ENCODE results near the gene AADAT.
"Not testable (repeated sequence)": the region's sequence is repeated elsewhere in the genome, so short reads cannot be mapped to it uniquely, and the experiment has no call there.

The AADAT gene

DNA sequence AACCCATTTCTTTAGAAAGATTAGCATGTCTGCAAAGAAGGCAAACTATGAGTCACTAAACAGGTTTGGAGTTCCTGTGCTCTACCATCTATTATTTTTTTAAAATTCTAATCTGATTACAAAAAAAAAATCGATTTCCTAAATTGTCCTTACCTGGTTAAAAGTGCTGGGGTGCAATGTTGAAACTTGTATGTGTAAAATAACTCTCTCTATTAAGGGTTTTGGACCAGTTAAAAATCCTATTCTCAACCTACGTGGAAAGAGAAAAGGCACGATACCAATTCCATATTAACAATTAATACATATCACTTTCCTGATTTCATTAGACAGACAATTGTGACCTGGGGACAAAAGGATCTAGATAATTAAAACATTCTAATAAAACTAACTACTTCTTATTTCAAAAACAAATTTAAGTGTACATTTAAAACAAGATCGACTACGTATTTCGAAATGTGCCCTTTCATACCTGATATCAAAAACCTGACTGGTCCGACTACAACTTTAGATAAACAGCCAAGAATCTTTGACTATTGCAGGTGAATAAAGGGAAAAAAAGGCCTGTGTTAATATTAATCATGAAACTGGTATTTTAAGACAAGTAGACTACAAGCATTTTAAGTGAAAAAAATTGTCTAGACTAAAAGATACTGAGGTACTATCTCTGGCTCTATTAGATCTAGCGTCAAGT lies 21.2 kb downstream of the AADAT start:
- H3K27ac ChIP-seq (ENCODE audit: low read depth, low read length) = no peak overlapping the region

DNA sequence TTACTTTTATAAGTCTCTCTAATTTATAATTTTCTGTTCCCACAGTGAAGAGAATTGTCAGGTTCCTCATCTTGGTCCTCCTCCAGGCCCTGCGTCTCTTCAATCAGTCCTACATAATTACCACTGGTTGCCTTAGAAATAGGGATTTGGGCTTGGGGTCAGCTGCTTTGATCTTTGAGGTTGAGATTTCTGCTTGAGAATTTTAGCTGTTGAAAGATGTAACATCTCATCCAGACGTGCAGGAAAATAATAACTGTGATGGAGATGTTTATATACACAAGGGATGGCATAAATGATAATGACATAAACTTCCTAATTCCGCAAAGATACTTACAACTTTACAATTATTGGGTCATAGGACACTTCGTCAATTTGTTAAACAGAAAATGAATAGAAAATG lies 30.3 kb downstream of the AADAT start:
- no peak overlapping the region for H3K27ac ChIP-seq (ENCODE audit: low read depth, low read length)
- no peak overlapping the region for H3K4me3 ChIP-seq (ENCODE audit: low read depth in 1 of 5, low read length in 5 of 5)
- no peak overlapping the region for H3K9ac ChIP-seq (ENCODE audit: low read length in 5 of 5)
- H3K9me3 ChIP-seq (ENCODE audit: control insufficient read depth in 5 of 5, low read length in 5 of 5) = no peaks in the 10 kb centered on the region
- H3K4me1 ChIP-seq (ENCODE audit: control insufficient read depth in 5 of 5, insufficient read depth in 5 of 5, low read length in 5 of 5) = no peaks in the 10 kb centered on the region
- H3K36me3 ChIP-seq (ENCODE audit: control insufficient read depth in 5 of 5, insufficient read depth in 5 of 5, low read length in 5 of 5) = peaks cover 0 to 19% (median 0%) of the 10 kb centered on the region in 5 donors
- no peaks in the 10 kb centered on the region for H3K27me3 ChIP-seq (ENCODE audit: control insufficient read depth in 5 of 5, insufficient read depth in 4 of 5, low read length in 5 of 5)

More for the DNA sequence above, 21.2 kb downstream of the AADAT start:
- Histone ChIP-seq H3K4me1 (ENCODE audit: control insufficient read depth in 5 of 5, insufficient read depth in 5 of 5, low read length in 5 of 5) (no peaks in the 10 kb centered on the region), H3K4me3 (ENCODE audit: low read depth in 1 of 5, low read length in 5 of 5) (no peak overlapping the region), H3K27me3 (ENCODE audit: control insufficient read depth in 5 of 5, insufficient read depth in 4 of 5, low read length in 5 of 5) (no peaks in the 10 kb centered on the region), H3K9me3 (ENCODE audit: control insufficient read depth in 5 of 5, low read length in 5 of 5) (no peaks in the 10 kb centered on the region), H3K9ac (ENCODE audit: low read length in 5 of 5) (no peak overlapping the region), H3K36me3 (ENCODE audit: control insufficient read depth in 5 of 5, insufficient read depth in 5 of 5, low read length in 5 of 5) (peaks cover 0 to 17% (median 14%) of the 10 kb centered on the region in 5 donors)

DNA sequence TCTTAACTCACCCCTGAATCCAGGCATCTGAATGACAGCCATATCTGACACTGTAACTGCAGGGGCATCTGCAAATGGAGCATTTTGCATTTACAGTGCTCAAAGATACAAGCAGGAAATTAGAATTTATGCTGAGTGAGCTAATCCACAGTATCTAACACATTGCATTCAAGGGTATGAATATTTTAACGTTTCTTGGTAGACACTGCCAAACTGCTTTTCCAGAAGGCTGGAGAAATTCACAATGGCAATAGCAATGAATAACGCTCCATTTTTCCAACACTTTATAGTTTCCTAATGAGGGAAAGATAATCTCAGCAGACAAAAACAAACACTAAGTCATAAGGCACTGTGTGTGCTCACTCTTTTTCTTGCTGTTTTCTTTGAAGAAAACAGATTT lies 30.9 kb downstream of the AADAT start:
- Histone ChIP-seq H3K36me3 (ENCODE audit: control insufficient read depth in 5 of 5, insufficient read depth in 5 of 5, low read length in 5 of 5) (peaks cover 0 to 19% (median 0%) of the 10 kb centered on the region in 5 donors), H3K27me3 (ENCODE audit: control insufficient read depth in 5 of 5, insufficient read depth in 4 of 5, low read length in 5 of 5) (no peaks in the 10 kb centered on the region), H3K9ac (ENCODE audit: low read length in 5 of 5) (no peak overlapping the region), H3K4me1 (ENCODE audit: control insufficient read depth in 5 of 5, insufficient read depth in 5 of 5, low read length in 5 of 5) (no peaks in the 10 kb centered on the region), H3K9me3 (ENCODE audit: control insufficient read depth in 5 of 5, low read length in 5 of 5) (no peaks in the 10 kb centered on the region), H3K4me3 (ENCODE audit: low read depth in 1 of 5, low read length in 5 of 5) (no peak overlapping the region), H3K27ac (ENCODE audit: low read depth, low read length) (no peak overlapping the region)

DNA sequence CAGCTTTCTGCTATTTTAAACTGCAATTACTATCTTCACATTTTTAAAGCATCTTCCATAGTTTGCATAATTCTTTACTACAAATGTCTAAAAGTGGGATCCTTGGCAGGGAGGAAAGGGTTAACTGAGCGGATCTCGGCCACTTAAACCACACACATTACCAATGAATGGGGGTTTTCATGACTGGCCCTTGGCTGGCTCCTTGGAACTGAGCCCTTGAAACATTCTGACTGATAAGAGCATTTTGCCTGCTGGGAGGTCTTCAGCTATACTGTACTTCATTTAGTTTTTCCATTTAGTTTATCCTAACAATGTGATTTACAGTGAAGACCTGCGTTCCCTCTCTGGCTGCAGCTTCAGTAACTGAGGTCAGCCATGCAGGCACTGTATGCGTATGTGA lies 31.9 kb downstream of the AADAT start:
- H3K4me3 ChIP-seq (ENCODE audit: low read depth in 1 of 5, low read length in 5 of 5) = no peak overlapping the region

DNA sequence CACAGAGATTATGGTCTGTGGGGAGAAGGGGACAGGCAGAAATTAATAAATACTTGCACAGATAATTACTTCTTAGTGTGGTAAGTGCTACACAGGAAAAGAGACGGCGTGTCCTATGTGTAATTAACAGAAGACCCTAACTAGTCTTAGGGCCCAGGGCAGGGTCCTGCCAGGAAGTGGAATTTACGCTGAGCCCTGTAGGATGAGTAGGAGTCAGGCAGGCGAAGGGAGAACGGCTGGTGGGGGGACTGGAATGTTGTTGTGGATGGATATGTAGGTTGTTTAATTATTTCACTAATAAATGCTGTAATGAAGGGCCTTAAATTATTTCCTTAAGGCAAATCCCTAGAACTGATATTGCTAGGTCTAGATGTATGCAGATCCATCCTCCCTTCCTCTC lies 36.8 kb downstream of the AADAT start:
- Histone ChIP-seq H3K4me3 (ENCODE audit: low read depth in 1 of 5, low read length in 5 of 5) (no peak overlapping the region), H3K9ac (ENCODE audit: low read length in 5 of 5) (no peak overlapping the region), H3K9me3 (ENCODE audit: control insufficient read depth in 5 of 5, low read length in 5 of 5) (no peaks in the 10 kb centered on the region), H3K27ac (ENCODE audit: low read depth, low read length) (no peak overlapping the region), H3K4me1 (ENCODE audit: control insufficient read depth in 5 of 5, insufficient read depth in 5 of 5, low read length in 5 of 5) (no peaks in the 10 kb centered on the region), H3K27me3 (ENCODE audit: control insufficient read depth in 5 of 5, insufficient read depth in 4 of 5, low read length in 5 of 5) (peaks cover 0 to 5% (median 0%) of the 10 kb centered on the region in 5 donors), H3K36me3 (ENCODE audit: control insufficient read depth in 5 of 5, insufficient read depth in 5 of 5, low read length in 5 of 5) (no peaks in the 10 kb centered on the region)

More for the DNA sequence above, 31.9 kb downstream of the AADAT start:
- H3K9ac ChIP-seq (ENCODE audit: low read length in 5 of 5) = no peak overlapping the region
- no peaks in the 10 kb centered on the region for H3K9me3 ChIP-seq (ENCODE audit: control insufficient read depth in 5 of 5, low read length in 5 of 5)
- H3K36me3 ChIP-seq (ENCODE audit: control insufficient read depth in 5 of 5, insufficient read depth in 5 of 5, low read length in 5 of 5) = peaks cover 0 to 18% (median 0%) of the 10 kb centered on the region in 5 donors
- H3K27me3 ChIP-seq (ENCODE audit: control insufficient read depth in 5 of 5, insufficient read depth in 4 of 5, low read length in 5 of 5) = peaks cover 0 to 1% (median 0%) of the 10 kb centered on the region in 5 donors
- H3K27ac ChIP-seq (ENCODE audit: low read depth, low read length) = no peak overlapping the region
- H3K4me1 ChIP-seq (ENCODE audit: control insufficient read depth in 5 of 5, insufficient read depth in 5 of 5, low read length in 5 of 5) = no peaks in the 10 kb centered on the region

DNA sequence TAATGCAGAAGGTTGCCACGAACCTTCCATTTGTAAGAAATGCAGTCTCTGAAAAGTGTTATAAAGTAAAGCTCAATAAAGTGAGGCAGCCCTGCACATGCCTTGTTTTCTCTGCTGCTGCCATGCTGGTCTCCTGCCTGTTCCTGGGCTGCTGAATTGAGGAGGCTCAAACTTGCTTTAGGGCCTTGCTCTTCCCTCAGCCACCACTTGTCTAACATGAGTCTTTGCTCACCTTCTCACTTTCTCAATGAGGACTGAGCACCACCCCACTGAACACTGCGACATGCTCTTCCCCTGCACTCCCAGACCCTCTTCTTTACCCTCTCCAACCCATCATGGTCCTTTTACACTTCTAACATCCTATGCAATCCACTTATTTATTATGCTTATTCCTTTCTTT lies 38.4 kb downstream of the AADAT start:
- Histone ChIP-seq H3K4me3 (ENCODE audit: low read depth in 1 of 5, low read length in 5 of 5) (no peak overlapping the region), H3K9ac (ENCODE audit: low read length in 5 of 5) (no peak overlapping the region)

DNA sequence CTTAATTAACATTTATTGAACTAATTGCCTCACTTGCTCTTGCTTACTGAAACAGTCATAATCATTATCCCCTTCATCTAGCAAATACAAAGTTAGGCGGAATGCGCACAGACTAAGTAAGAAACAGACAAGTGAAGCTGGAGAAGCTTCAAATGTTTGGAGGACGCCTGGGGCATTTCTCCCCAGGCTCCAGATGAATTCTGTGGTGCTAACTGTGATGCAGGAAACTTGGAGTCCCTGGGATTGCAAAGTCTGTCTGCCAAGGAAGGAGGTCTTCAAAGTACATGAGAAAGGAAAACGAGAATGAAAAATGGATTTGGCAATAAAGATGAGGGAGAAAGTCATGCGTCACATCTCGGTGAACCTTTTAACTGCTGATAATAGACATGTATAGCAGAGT lies 40.0 kb downstream of the AADAT start:
- H3K36me3 ChIP-seq (ENCODE audit: control insufficient read depth in 5 of 5, insufficient read depth in 5 of 5, low read length in 5 of 5) = no peaks in the 10 kb centered on the region
- no peaks in the 10 kb centered on the region for H3K4me1 ChIP-seq (ENCODE audit: control insufficient read depth in 5 of 5, insufficient read depth in 5 of 5, low read length in 5 of 5)
- no peaks in the 10 kb centered on the region for H3K9me3 ChIP-seq (ENCODE audit: control insufficient read depth in 5 of 5, low read length in 5 of 5)
- H3K27me3 ChIP-seq (ENCODE audit: control insufficient read depth in 5 of 5, insufficient read depth in 4 of 5, low read length in 5 of 5) = peaks cover 0 to 5% (median 0%) of the 10 kb centered on the region in 5 donors
- H3K9ac ChIP-seq (ENCODE audit: low read length in 5 of 5) = no peak overlapping the region
- H3K4me3 ChIP-seq (ENCODE audit: low read depth in 1 of 5, low read length in 5 of 5) = no peak overlapping the region
- no peak overlapping the region for H3K27ac ChIP-seq (ENCODE audit: low read depth, low read length)

More for the DNA sequence above, 38.4 kb downstream of the AADAT start:
- peaks cover 0 to 5% (median 0%) of the 10 kb centered on the region in 5 donors for H3K27me3 ChIP-seq (ENCODE audit: control insufficient read depth in 5 of 5, insufficient read depth in 4 of 5, low read length in 5 of 5)
- no peaks in the 10 kb centered on the region for H3K36me3 ChIP-seq (ENCODE audit: control insufficient read depth in 5 of 5, insufficient read depth in 5 of 5, low read length in 5 of 5)
- H3K9me3 ChIP-seq (ENCODE audit: control insufficient read depth in 5 of 5, low read length in 5 of 5) = no peaks in the 10 kb centered on the region
- H3K27ac ChIP-seq (ENCODE audit: low read depth, low read length) = no peak overlapping the region
- no peaks in the 10 kb centered on the region for H3K4me1 ChIP-seq (ENCODE audit: control insufficient read depth in 5 of 5, insufficient read depth in 5 of 5, low read length in 5 of 5)

DNA sequence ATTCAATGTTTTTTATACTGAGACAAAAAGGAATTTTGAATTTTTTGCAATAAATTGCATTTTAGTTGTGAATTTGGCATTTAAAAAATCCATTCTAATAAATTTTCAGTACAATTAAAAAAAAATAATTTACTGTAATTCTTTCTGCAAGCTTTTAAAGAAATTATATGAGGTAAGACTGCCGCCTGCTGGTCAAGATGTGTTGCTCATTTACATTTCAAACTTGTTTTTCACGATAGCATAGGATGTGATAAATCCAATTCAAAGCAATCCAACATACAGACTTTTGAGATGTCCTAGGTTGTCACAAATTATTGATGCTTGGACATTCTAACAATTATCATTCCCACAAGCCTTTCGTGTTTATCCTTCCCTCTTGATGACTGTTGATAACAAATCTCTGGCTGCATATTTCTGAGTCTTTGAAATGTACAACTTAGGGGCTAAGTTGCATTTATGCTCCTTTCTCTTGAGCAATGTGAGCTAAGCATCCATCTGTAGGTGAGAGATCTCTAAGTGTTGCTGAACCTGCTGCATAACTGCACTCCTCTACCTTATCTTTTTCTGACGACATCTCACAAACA lies 41.9 kb downstream of the AADAT start:
- no peak overlapping the region for H3K4me3 ChIP-seq (ENCODE audit: low read depth in 1 of 5, low read length in 5 of 5)
- no peaks in the 10 kb centered on the region for H3K4me1 ChIP-seq (ENCODE audit: control insufficient read depth in 5 of 5, insufficient read depth in 5 of 5, low read length in 5 of 5)
- H3K27me3 ChIP-seq (ENCODE audit: control insufficient read depth in 5 of 5, insufficient read depth in 4 of 5, low read length in 5 of 5) = peaks cover 0 to 4% (median 0%) of the 10 kb centered on the region in 5 donors
- no peak overlapping the region for H3K9ac ChIP-seq (ENCODE audit: low read length in 5 of 5)
- H3K27ac ChIP-seq (ENCODE audit: low read depth, low read length) = no peak overlapping the region
- no peaks in the 10 kb centered on the region for H3K36me3 ChIP-seq (ENCODE audit: control insufficient read depth in 5 of 5, insufficient read depth in 5 of 5, low read length in 5 of 5)
- H3K9me3 ChIP-seq (ENCODE audit: control insufficient read depth in 5 of 5, low read length in 5 of 5) = no peaks in the 10 kb centered on the region

DNA sequence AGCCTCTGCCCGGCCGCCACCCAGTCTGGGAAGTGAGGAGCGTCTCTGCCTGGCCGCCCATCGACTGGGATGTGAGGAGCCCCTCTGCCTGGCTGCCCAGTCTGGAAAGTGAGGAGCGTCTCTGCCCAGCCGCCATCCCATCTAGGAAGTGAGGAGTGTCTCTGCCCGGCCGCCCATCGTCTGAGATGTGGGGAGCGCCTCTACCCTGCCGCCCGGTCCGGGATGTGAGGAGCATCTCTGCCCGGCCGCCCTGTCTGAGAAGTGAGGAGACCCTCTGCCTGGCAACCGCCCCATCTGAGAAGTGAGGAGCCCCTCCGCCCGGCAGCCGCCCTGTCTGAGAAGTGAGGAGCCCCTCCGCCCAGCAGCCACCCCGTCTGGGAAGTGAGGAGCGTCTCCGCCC lies 43.6 kb downstream of the AADAT start:
- not testable (repeated sequence) for H3K27ac ChIP-seq (ENCODE audit: low read depth, low read length)

DNA sequence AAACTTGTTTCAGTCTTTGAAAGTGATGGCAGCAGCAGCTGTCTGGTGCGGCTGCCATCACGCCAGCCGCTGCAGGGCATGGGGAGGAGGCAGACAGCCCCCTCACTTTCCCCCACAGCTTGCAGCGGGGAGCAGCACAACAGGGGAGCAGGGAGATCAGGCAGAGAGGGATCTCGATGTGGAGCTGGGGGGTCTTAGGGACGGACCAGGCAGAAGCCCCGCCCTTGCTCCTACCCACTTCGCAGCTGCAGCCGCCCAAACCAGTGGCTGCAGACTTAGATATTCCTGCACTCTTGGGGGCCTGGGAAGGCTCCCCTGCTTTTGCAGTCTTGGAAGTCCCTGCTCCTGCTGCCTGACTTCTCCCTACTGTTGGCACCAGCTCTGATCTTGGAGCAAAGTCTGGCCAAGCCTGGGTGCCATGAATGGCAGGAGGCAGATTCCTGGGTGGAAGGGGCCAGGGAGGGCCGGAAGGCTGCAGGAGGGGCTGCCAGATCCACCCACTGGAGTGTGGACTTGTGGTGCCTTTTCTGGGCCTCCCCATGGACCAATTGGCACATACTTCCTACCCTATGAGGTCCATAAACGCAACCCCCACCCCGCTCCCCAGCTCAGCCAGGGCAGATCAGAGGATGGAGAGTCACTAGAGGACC lies 49.6 kb downstream of the AADAT start:
- Histone ChIP-seq H3K9me3 (ENCODE audit: control insufficient read depth in 5 of 5, low read length in 5 of 5) (no peaks in the 10 kb centered on the region), H3K36me3 (ENCODE audit: control insufficient read depth in 5 of 5, insufficient read depth in 5 of 5, low read length in 5 of 5) (no peaks in the 10 kb centered on the region), H3K27me3 (ENCODE audit: control insufficient read depth in 5 of 5, insufficient read depth in 4 of 5, low read length in 5 of 5) (peaks cover 0 to 8% (median 0%) of the 10 kb centered on the region in 5 donors), H3K27ac (ENCODE audit: low read depth, low read length) (no peak overlapping the region), H3K4me3 (ENCODE audit: low read depth in 1 of 5, low read length in 5 of 5) (no peak overlapping the region), H3K9ac (ENCODE audit: low read length in 5 of 5) (no peak overlapping the region), H3K4me1 (ENCODE audit: control insufficient read depth in 5 of 5, insufficient read depth in 5 of 5, low read length in 5 of 5) (no peaks in the 10 kb centered on the region)

More for the DNA sequence above, 43.6 kb downstream of the AADAT start:
- H3K9ac ChIP-seq (ENCODE audit: low read length in 5 of 5); H3K9me3 ChIP-seq (ENCODE audit: control insufficient read depth in 5 of 5, low read length in 5 of 5); H3K27me3 ChIP-seq (ENCODE audit: control insufficient read depth in 5 of 5, insufficient read depth in 4 of 5, low read length in 5 of 5); H3K4me1 ChIP-seq (ENCODE audit: control insufficient read depth in 5 of 5, insufficient read depth in 5 of 5, low read length in 5 of 5); H3K36me3 ChIP-seq (ENCODE audit: control insufficient read depth in 5 of 5, insufficient read depth in 5 of 5, low read length in 5 of 5); H3K4me3 ChIP-seq (ENCODE audit: low read depth in 1 of 5, low read length in 5 of 5): not testable (repeated sequence)
